CD4-positive, alpha-beta T cell treated with Interleukin-2 at 100 ng/mL for 4 hours (primary cell): ENCODE data around the gene ARSG.

Source experiments
- DNase-seq: peaks from one replicate; pipeline ENCODE4 v3.0.0-alpha.2; 2020; ENCODE audit warnings: low spot score

Gene ARSG

GRCh38 chr17:68378268-68379176 is 87.2 kb downstream of the ARSG start:
- DNase-seq = no peak

GRCh38 chr17:68379177-68379510 is 87.8 kb downstream of the ARSG start:
- DNase-seq = no peak

- DNase-seq = no peak
Observed at GRCh38 chr17:68379692-68380677, 88.7 kb downstream of the ARSG start.

GRCh38 chr17:68381076-68381900 is 90.0 kb downstream of the ARSG start:
- no peak for DNase-seq

GRCh38 chr17:68382582-68383085 is 91.3 kb downstream of the ARSG start:
- no peak for DNase-seq

- DNase-seq = no peak
Observed at GRCh38 chr17:68383120-68383442, 91.8 kb downstream of the ARSG start.

- DNase-seq = peak; percentile 27
Observed at GRCh38 chr17:68383443-68384321, 92.4 kb downstream of the ARSG start.

GRCh38 chr17:68384471-68384870 is 93.2 kb downstream of the ARSG start:
- DNase-seq = no peak

GRCh38 chr17:68384941-68385340 is 93.6 kb downstream of the ARSG start:
- no peak for DNase-seq

GRCh38 chr17:68385490-68386215 is 94.4 kb downstream of the ARSG start:
- DNase-seq = no peak

- DNase-seq = no peak
Observed at GRCh38 chr17:68387435-68388218, 96.3 kb downstream of the ARSG start.

- DNase-seq = no peak
Observed at GRCh38 chr17:68389041-68389440, 97.7 kb downstream of the ARSG start.

- no peak for DNase-seq
Observed at GRCh38 chr17:68390888-68391545, 99.7 kb downstream of the ARSG start.

GRCh38 chr17:68391561-68392268 is 100.4 kb downstream of the ARSG start:
- no peak for DNase-seq

- no peak for DNase-seq
Observed at GRCh38 chr17:68394608-68395331, 103.5 kb downstream of the ARSG start.

- DNase-seq = no peak
Observed at GRCh38 chr17:68396226-68397107, 105.2 kb downstream of the ARSG start.
